ENCODE measurements around the gene MDM1. TPM values are rescaled to one million over a fixed set of nuclear protein-coding genes. Genes with fewer than 3 reads are reported as not detected.

MDM1 gene
- polyA plus RNA-seq, 3 donors, result 6.7 to 10.9 (median 10.3) TPM

GRCh38 chr12:68290126-68290525, 42.0 kb downstream of the MDM1 start:
- WGBS (ENCODE audit: insufficient coverage), result 100% methylated on average over 1 of the region's 6 CpGs
- Mint-ChIP-seq H3K9me3 (peaks cover 0 to 3% (median 0%) of the 10 kb centered on the region in 7 donors), H3K4me3 (no peak overlapping the region), H3K27ac (no peak overlapping the region), H3K36me3 (peaks cover 15 to 16% of the 10 kb centered on the region in 2 donors), H3K4me1 (no peaks in the 10 kb centered on the region), H3K27me3 (ENCODE audit: low read depth in 3 of 3) (no peaks in the 10 kb centered on the region)
- no peak for TF ChIP-seq CTCF (IDR thresholded peaks at IDR 0.05)
- Histone ChIP-seq H3K9ac (ENCODE audit: insufficient read depth, low read length, poor library complexity, severe bottlenecking) (no peak overlapping the region), H3K79me2 (ENCODE audit: insufficient read depth, low read length) (no peaks in the 10 kb centered on the region), H3K4me3 (replicated peaks in 1 of 3; ENCODE audit: low read depth in 2 of 3, low read length in 3 of 3) (no peak overlapping the region), H3K27ac (ENCODE audit: low read depth in 1 of 2, low read length in 2 of 2) (no peak overlapping the region), H2AFZ (ENCODE audit: insufficient read depth, low read depth, low read length, poor library complexity, severe bottlenecking) (no peak overlapping the region), H3K27me3 (ENCODE audit: control insufficient read depth in 2 of 2, insufficient read depth in 2 of 2, low read length in 2 of 2) (no peaks in the 10 kb centered on the region), H3K9me3 (replicated peaks in 1 of 2; ENCODE audit: control insufficient read depth in 1 of 2, insufficient read depth in 1 of 2, low read length in 2 of 2) (no peaks in the 10 kb centered on the region), H4K20me1 (ENCODE audit: insufficient read depth, low read length) (no peaks in the 10 kb centered on the region), H3K4me1 (ENCODE audit: control insufficient read depth in 1 of 2, insufficient read depth in 2 of 2, low read length in 2 of 2) (no peaks in the 10 kb centered on the region), H3K4me2 (replicated peaks; ENCODE audit: extremely low read depth, low read length, poor library complexity, severe bottlenecking) (no peak overlapping the region), H3K36me3 (replicated peaks in 1 of 2; ENCODE audit: control insufficient read depth in 1 of 2, insufficient read depth in 2 of 2, low read length in 2 of 2) (peaks cover 12 to 20% of the 10 kb centered on the region in 2 donors)
- no peak for DNase-seq
- intact Hi-C loops (cut with micrococcal nuclease), result no loop called here

GRCh38 chr12:68287106-68287505, 45.1 kb downstream of the MDM1 start:
- intact Hi-C loops (cut with micrococcal nuclease), result no loop called here
- H3K27ac Mint-ChIP-seq, result no peak overlapping the region
- no peaks in the 10 kb centered on the region for H3K36me3 ChIP-seq (replicated peaks in 1 of 2; ENCODE audit: control insufficient read depth in 1 of 2, insufficient read depth in 2 of 2, low read length in 2 of 2)
- no peaks in the 10 kb centered on the region for H3K9me3 ChIP-seq (replicated peaks in 1 of 2; ENCODE audit: control insufficient read depth in 1 of 2, insufficient read depth in 1 of 2, low read length in 2 of 2)
- H3K27me3 Mint-ChIP-seq (ENCODE audit: low read depth in 3 of 3), result peaks cover 0 to 4% (median 0%) of the 10 kb centered on the region in 3 donors
- no peak overlapping the region for H3K27ac ChIP-seq (ENCODE audit: low read depth in 1 of 2, low read length in 2 of 2)
- no peaks in the 10 kb centered on the region for H3K36me3 Mint-ChIP-seq
- peaks cover 0 to 3% (median 0%) of the 10 kb centered on the region in 7 donors for H3K9me3 Mint-ChIP-seq
- no peaks in the 10 kb centered on the region for H3K4me1 ChIP-seq (ENCODE audit: control insufficient read depth in 1 of 2, insufficient read depth in 2 of 2, low read length in 2 of 2)
- no peaks in the 10 kb centered on the region for H3K79me2 ChIP-seq (ENCODE audit: insufficient read depth, low read length)
- DNase-seq, result no peak
- no peaks in the 10 kb centered on the region for H4K20me1 ChIP-seq (ENCODE audit: insufficient read depth, low read length)
- H3K4me1 Mint-ChIP-seq, result no peaks in the 10 kb centered on the region
- H3K27me3 ChIP-seq (ENCODE audit: control insufficient read depth in 2 of 2, insufficient read depth in 2 of 2, low read length in 2 of 2), result no peaks in the 10 kb centered on the region
- no peak overlapping the region for H3K4me2 ChIP-seq (replicated peaks; ENCODE audit: extremely low read depth, low read length, poor library complexity, severe bottlenecking)
- no peak overlapping the region for H3K4me3 Mint-ChIP-seq
- no peak for TF ChIP-seq CTCF (IDR thresholded peaks at IDR 0.05)
- H3K9ac ChIP-seq (ENCODE audit: insufficient read depth, low read length, poor library complexity, severe bottlenecking), result no peak overlapping the region
- no CpG with 5 or more reads among the region's 5 CpGs for WGBS (ENCODE audit: insufficient coverage)
- H2AFZ ChIP-seq (ENCODE audit: insufficient read depth, low read depth, low read length, poor library complexity, severe bottlenecking), result no peak overlapping the region
- no peak overlapping the region for H3K4me3 ChIP-seq (replicated peaks in 1 of 3; ENCODE audit: low read depth in 2 of 3, low read length in 3 of 3)

Data from CD14-positive monocyte (primary cell).